Natural killer cell (primary cell): ENCODE results near the gene CTAG1B. TPM values are rescaled to one million over a fixed set of nuclear protein-coding genes. Genes with fewer than 3 reads are reported as not detected.
A peak's percentile ranks its signal among the peaks of the same experiment; 100 is the strongest.
"Not testable (repeated sequence)": the region's sequence is repeated elsewhere in the genome, so short reads cannot be mapped to it uniquely, and the experiment has no call there.

Source experiments
- ATAC-seq, 3 donors: fragments of 150-1000 bp in 2 of 3; fragments of 200-7000 bp in 1 of 3; cut with Tn5 transposase; 1 replicate in 1 of 3; 2 replicates in 2 of 3; pipeline ENCODE4 v1.10.0; 2021; ENCODE audit warnings: mild to moderate bottlenecking in 2 of 3, moderate library complexity in 2 of 3
- DNase-seq, 2 donors: peaks; one replicate each; pipeline versions ENCODE4 v3.0.0 to v3.0.0-alpha.2; 2013 to 2021; ENCODE audit warnings: mixed read lengths in 1 of 2
- H3K27ac ChIP-seq: one replicate; pipeline ENCODE4 v1.5.1; 2013; ENCODE audit warnings: mild to moderate bottlenecking, low read length
- H3K27me3 ChIP-seq: one replicate; pipeline ENCODE4 v1.6.1; 2013; ENCODE audit warnings: low read length; ENCODE audit not compliant: control insufficient read depth, insufficient read depth
- H3K36me3 ChIP-seq: one replicate; pipeline ENCODE4 v1.6.1; 2013; ENCODE audit warnings: low read length; ENCODE audit not compliant: control insufficient read depth, insufficient read depth
- H3K4me1 ChIP-seq: one replicate; pipeline ENCODE4 v1.6.1; 2013; ENCODE audit warnings: low read length; ENCODE audit not compliant: control insufficient read depth, insufficient read depth
- H3K4me3 ChIP-seq: one replicate; pipeline ENCODE4 v1.5.1; 2013; ENCODE audit warnings: low read length
- H3K9me3 ChIP-seq: one replicate; pipeline ENCODE4 v1.6.1; 2013; ENCODE audit warnings: low read length; ENCODE audit not compliant: control insufficient read depth, insufficient read depth
- H3K27ac Mint-ChIP-seq, 2 donors: one replicate each; pipeline ENCODE4 v1.8.0; 2022; ENCODE audit warnings: mild to moderate bottlenecking in 2 of 2, mixed read lengths in 2 of 2, moderate library complexity in 1 of 2
- H3K27me3 Mint-ChIP-seq, 2 donors: one replicate each; pipeline ENCODE4 v1.8.0; 2022; ENCODE audit warnings: low read depth in 2 of 2, mixed read lengths in 2 of 2
- H3K36me3 Mint-ChIP-seq: one replicate; pipeline ENCODE4 v1.8.0; 2022; ENCODE audit warnings: mixed read lengths
- H3K4me1 Mint-ChIP-seq, 2 donors: one replicate each; pipeline ENCODE4 v1.8.0; 2022; ENCODE audit warnings: mixed read lengths in 2 of 2
- H3K4me3 Mint-ChIP-seq: one replicate; pipeline ENCODE4 v1.8.0; 2022; ENCODE audit warnings: mild to moderate bottlenecking, moderate library complexity, mixed read lengths
- H3K9me3 Mint-ChIP-seq, 2 donors: one replicate each; pipeline ENCODE4 v1.8.0; 2022; ENCODE audit warnings: mixed read lengths in 2 of 2
- WGBS: methylation state at CpG from one replicate; pipeline ENCODE4 v1.1.7; 2013; ENCODE audit warnings: missing lambda C conversion rate; ENCODE audit not compliant: insufficient coverage; 5-methylcytosine and 5-hydroxymethylcytosine counted together
- intact Hi-C: fragments of 100-400 bp; cut with micrococcal nuclease; formaldehyde crosslinking; loops from one replicate; pipeline ENCODE4 v1.14.2; 2022
- total RNA-seq, 4 donors: library from RNA; stranded (reverse); fragments of 120-200 nt in 1 of 4; gene quantifications; one replicate each; pipeline versions ENCODE4 v1.2.3 to v1.2.4, GENCODE V29; 2013 to 2022

Gene CTAG1B
- total RNA-seq, 3 donors from 2014 or later (not counting 1 experiment from before 2014, with no cell fraction given) = not detected

- H3K9me3 ChIP-seq, H3K36me3 ChIP-seq, DNase-seq, H3K27ac Mint-ChIP-seq, H3K4me3 Mint-ChIP-seq, H3K4me1 Mint-ChIP-seq, H3K27ac ChIP-seq, H3K4me3 ChIP-seq, H3K27me3 Mint-ChIP-seq, H3K27me3 ChIP-seq, H3K36me3 Mint-ChIP-seq, intact Hi-C loops, H3K4me1 ChIP-seq, H3K9me3 Mint-ChIP-seq, ATAC-seq: not testable (repeated sequence)
- no CpG with 5 or more reads among the region's 39 CpGs for WGBS
Measured at GRCh38 chrX:154584585-154585183, 34.4 kb downstream of the CTAG1B start, which contains the start of gene CTAG1A. CTAG1A (plus strand) TSS chrX:154585133; CDS start chrX:154585207, 74 bp downstream.

GRCh38 chrX:154582994-154583393 is 36.1 kb downstream of the CTAG1B start:
- H3K4me3 ChIP-seq, H3K27ac Mint-ChIP-seq, H3K36me3 ChIP-seq, H3K4me1 ChIP-seq, H3K27me3 Mint-ChIP-seq, ATAC-seq, H3K27ac ChIP-seq, H3K27me3 ChIP-seq, H3K4me3 Mint-ChIP-seq, H3K4me1 Mint-ChIP-seq, DNase-seq, intact Hi-C loops, H3K9me3 ChIP-seq, H3K36me3 Mint-ChIP-seq, H3K9me3 Mint-ChIP-seq: not testable (repeated sequence)
- no CpG with 5 or more reads among the region's 8 CpGs for WGBS

DNA sequence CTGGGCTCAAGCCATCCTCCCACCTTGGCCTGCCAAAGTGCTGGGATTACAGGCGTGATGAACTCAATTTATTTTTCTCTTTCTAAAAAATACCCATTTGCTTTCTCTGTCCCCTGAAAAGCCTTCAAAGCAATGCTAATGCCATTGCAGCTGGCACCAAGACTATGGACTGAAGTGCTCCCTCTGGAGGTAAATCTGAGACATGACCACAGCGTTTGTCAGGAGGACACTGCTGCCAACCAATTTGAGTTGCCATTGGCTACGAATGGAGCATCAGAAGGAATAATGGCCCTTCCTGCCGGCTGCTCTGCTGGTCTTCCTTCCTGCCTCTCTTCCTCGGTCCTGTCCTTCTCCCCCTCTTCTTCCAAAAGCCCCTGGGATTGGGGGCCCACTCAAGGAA is 44.0 kb downstream of the CTAG1B start:
- H3K27me3 Mint-ChIP-seq, H3K9me3 ChIP-seq, H3K36me3 Mint-ChIP-seq, H3K4me1 Mint-ChIP-seq, H3K36me3 ChIP-seq, H3K27ac ChIP-seq, DNase-seq, H3K4me3 Mint-ChIP-seq, intact Hi-C loops, H3K27me3 ChIP-seq, H3K9me3 Mint-ChIP-seq, H3K27ac Mint-ChIP-seq, H3K4me3 ChIP-seq, H3K4me1 ChIP-seq: not testable (repeated sequence)
- no CpG with 5 or more reads among the region's 5 CpGs for WGBS
- ATAC-seq = peak; percentile 58 to 76 (median 76)

- H3K27me3 Mint-ChIP-seq, DNase-seq, ATAC-seq, H3K4me1 Mint-ChIP-seq, H3K4me3 ChIP-seq, intact Hi-C loops, H3K4me3 Mint-ChIP-seq, H3K36me3 ChIP-seq, H3K9me3 Mint-ChIP-seq, H3K36me3 Mint-ChIP-seq, H3K27ac ChIP-seq, H3K27ac Mint-ChIP-seq, H3K9me3 ChIP-seq, H3K4me1 ChIP-seq, H3K27me3 ChIP-seq: not testable (repeated sequence)
- no CpG with 5 or more reads among the region's 10 CpGs for WGBS
Measured at GRCh38 chrX:154573061-154573460, 46.0 kb downstream of the CTAG1B start.

DNA sequence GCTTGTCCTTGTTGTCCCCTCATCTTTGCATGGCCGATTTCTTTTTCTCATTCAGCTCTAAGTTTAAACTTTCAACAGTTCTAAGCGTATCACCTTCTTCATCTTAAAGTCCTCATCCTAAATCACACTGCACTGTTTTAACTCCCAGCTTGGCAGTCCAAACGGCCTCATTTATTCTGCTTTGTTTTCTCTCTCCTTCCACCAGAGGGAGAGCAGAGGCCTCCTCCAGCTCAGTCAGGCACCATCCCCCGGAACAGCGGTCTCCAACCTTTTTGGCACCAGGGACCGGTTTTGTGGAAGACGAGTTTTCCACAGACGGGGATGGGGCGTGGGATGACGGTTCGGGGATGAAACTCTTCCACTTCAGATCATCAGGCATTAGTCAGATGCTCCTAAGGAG is 48.7 kb downstream of the CTAG1B start:
- H3K4me1 Mint-ChIP-seq, ATAC-seq, H3K27ac ChIP-seq, H3K27me3 Mint-ChIP-seq, H3K4me3 Mint-ChIP-seq, H3K27me3 ChIP-seq, H3K27ac Mint-ChIP-seq, DNase-seq, H3K36me3 Mint-ChIP-seq, H3K36me3 ChIP-seq, H3K9me3 ChIP-seq, intact Hi-C loops, H3K4me1 ChIP-seq, H3K4me3 ChIP-seq, H3K9me3 Mint-ChIP-seq: not testable (repeated sequence)
- no CpG with 5 or more reads among the region's 11 CpGs for WGBS

Other genes starting within 250 kb of the CTAG1B start
- 1,000 to 10,000 TPM; 2,872 to 3,483 (median 2,927) TPM for gene FLNA, start 244.6 kb downstream of the CTAG1B start, total RNA-seq
- gene EMD, start 240.0 kb downstream of the CTAG1B start, total RNA-seq = 100 to 1,000 TPM; 141 to 175 (median 152) TPM
- 1,000 to 10,000 TPM; 2,249 to 2,456 (median 2,324) TPM for gene RPL10, start 220.9 kb downstream of the CTAG1B start, total RNA-seq
- gene DNASE1L1, start 210.0 kb downstream of the CTAG1B start, total RNA-seq = 10 to 100 TPM; 16.7 to 19.6 (median 16.8) TPM
- gene TAFAZZIN, start 207.7 kb downstream of the CTAG1B start, total RNA-seq = 10 to 100 TPM; 67.3 to 87.2 (median 67.7) TPM
- gene ATP6AP1, start 190.6 kb downstream of the CTAG1B start, total RNA-seq = 10 to 100 TPM; 62.4 to 71.7 (median 65.9) TPM
- 100 to 1,000 TPM; 138 to 174 (median 140) TPM for gene GDI1, start 182.1 kb downstream of the CTAG1B start, total RNA-seq
- gene FAM50A, start 175.1 kb downstream of the CTAG1B start, total RNA-seq = 10 to 100 TPM; 48.9 to 63.2 (median 54.1) TPM
- gene PLXNA3, start 161.0 kb downstream of the CTAG1B start, total RNA-seq = 10 to 100 TPM; 20.8 to 34.3 (median 32.2) TPM
- 10 to 100 TPM; 10.8 to 12.5 (median 10.9) TPM for gene LAGE3, start 140.0 kb downstream of the CTAG1B start, total RNA-seq
- 10 to 100 TPM; 11.7 to 22.4 (median 17.6) TPM for gene UBL4A, start 132.7 kb downstream of the CTAG1B start, total RNA-seq
- gene SLC10A3, start 128.7 kb downstream of the CTAG1B start, total RNA-seq = 10 to 100 TPM; 26.5 to 42.1 (median 31.8) TPM
- gene FAM3A, start 103.0 kb downstream of the CTAG1B start, total RNA-seq = 10 to 100 TPM; 31.1 to 38.0 (median 37.3) TPM
- 100 to 1,000 TPM; 184 to 220 (median 197) TPM for gene G6PD, start 72.4 kb downstream of the CTAG1B start, total RNA-seq
- gene IKBKG, start 71.7 kb downstream of the CTAG1B start, total RNA-seq = 10 to 100 TPM; 64.8 to 84.6 (median 84.1) TPM
- gene CTAG1A, start 34.1 kb downstream of the CTAG1B start, total RNA-seq = not detected
- gene CTAG2, start 34.3 kb upstream of the CTAG1B start, total RNA-seq = not detected
- 10 to 100 TPM; 55.6 to 89.8 (median 77.4) TPM for gene GAB3, start 131.8 kb upstream of the CTAG1B start, total RNA-seq
- gene DKC1, start 143.6 kb upstream of the CTAG1B start, total RNA-seq = 10 to 100 TPM; 41.8 to 54.3 (median 53.9) TPM
- gene MPP1, start 186.2 kb upstream of the CTAG1B start, total RNA-seq = 10 to 100 TPM; 20.8 to 36.7 (median 27.0) TPM
- gene SMIM9, start 215.4 kb upstream of the CTAG1B start, total RNA-seq = not detected